ENCODE results near the gene PARD3B. TPM values are rescaled to one million over a fixed set of nuclear protein-coding genes. Genes with fewer than 3 reads are reported as not detected.

Gene PARD3B
- total and polyA plus RNA-seq, 7 donors: 3.2 to 64.0 (median 42.5) TPM

GRCh38 chr2:204667990-204668389, 122.7 kb downstream of the PARD3B start:
- 90 to 97% methylated on average over 2 of the region's 2 CpGs for WGBS, 2 donors
- H3K4me1 ChIP-seq: peaks cover 0 to 38% (median 35%) of the 10 kb centered on the region in 4 donors
- intact Hi-C loops (cut with DNase I): no loop called here
- no peaks in the 10 kb centered on the region for H3K36me3 ChIP-seq
- no peak overlapping the region for H3K27ac ChIP-seq
- no peak for TF ChIP-seq POLR2A (IDR thresholded peaks at IDR 0.05)
- no peak for DNase-seq
- H3K9me3 ChIP-seq: no peaks in the 10 kb centered on the region
- no peaks in the 10 kb centered on the region for H3K27me3 ChIP-seq
- H3K4me3 ChIP-seq: no peak overlapping the region

DNA sequence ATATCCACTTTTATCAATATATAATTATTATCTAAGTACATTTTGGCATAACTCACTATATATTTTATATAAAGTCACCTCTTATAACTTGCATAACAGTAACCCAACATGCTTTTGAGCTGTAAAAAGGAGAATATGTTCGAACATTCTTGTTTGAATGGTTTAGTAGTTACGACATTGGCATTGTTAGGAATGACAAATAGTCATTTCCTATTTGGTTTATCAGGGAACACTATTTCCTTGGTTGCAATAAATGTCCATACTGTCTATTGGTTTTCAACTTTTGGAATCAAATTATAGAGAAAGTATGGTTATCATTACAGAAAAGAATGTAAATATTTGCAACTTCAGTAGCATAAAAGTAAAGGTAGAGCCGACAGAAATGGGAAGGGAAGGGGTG, 124.1 kb downstream of the PARD3B start:
- intact Hi-C loops (cut with DNase I): no loop called here
- H3K36me3 ChIP-seq: no peaks in the 10 kb centered on the region
- 52 to 76% methylated on average over 3 of the region's 3 CpGs for WGBS, 2 donors
- H3K27me3 ChIP-seq: no peaks in the 10 kb centered on the region
- H3K27ac ChIP-seq: no peak overlapping the region
- H3K4me1 ChIP-seq: peaks cover 0 to 30% (median 27%) of the 10 kb centered on the region in 4 donors
- H3K9me3 ChIP-seq: no peaks in the 10 kb centered on the region
- H3K4me3 ChIP-seq: no peak overlapping the region
- TF ChIP-seq POLR2AphosphoS5 (IDR thresholded peaks at IDR 0.05) (no peak), POLR2A (IDR thresholded peaks at IDR 0.05) (no peak), EP300 (IDR thresholded peaks at IDR 0.05) (no peak), CTCF (IDR thresholded peaks at IDR 0.05) (no peak)
- no peak for DNase-seq

GRCh38 chr2:204670124-204670523, 124.8 kb downstream of the PARD3B start:
- Histone ChIP-seq H3K4me3 (no peak overlapping the region), H3K27ac (no peak overlapping the region), H3K36me3 (no peaks in the 10 kb centered on the region), H3K9me3 (no peaks in the 10 kb centered on the region), H3K4me1 (peaks cover 0 to 23% (median 20%) of the 10 kb centered on the region in 4 donors), H3K27me3 (no peaks in the 10 kb centered on the region)
- DNase-seq: no peak
- TF ChIP-seq CTCF (IDR thresholded peaks at IDR 0.05) (no peak), EP300 (IDR thresholded peaks at IDR 0.05) (no peak), POLR2A (IDR thresholded peaks at IDR 0.05) (no peak), POLR2AphosphoS5 (IDR thresholded peaks at IDR 0.05) (no peak)
- WGBS, 2 donors: 22 to 64% methylated on average over 2 of the region's 2 CpGs
- intact Hi-C loops (cut with DNase I): no loop called here

GRCh38 chr2:204670756-204671155, 125.5 kb downstream of the PARD3B start:
- Histone ChIP-seq H3K27me3 (no peaks in the 10 kb centered on the region), H3K4me1 (peaks cover 0 to 17% (median 13%) of the 10 kb centered on the region in 4 donors), H3K4me3 (no peak overlapping the region), H3K27ac (no peak overlapping the region), H3K36me3 (no peaks in the 10 kb centered on the region), H3K9me3 (no peaks in the 10 kb centered on the region)
- DNase-seq: no peak
- intact Hi-C loops (cut with DNase I): no loop called here
- TF ChIP-seq EP300 (IDR thresholded peaks at IDR 0.05) (no peak), POLR2A (IDR thresholded peaks at IDR 0.05) (no peak), CTCF (IDR thresholded peaks at IDR 0.05) (no peak), POLR2AphosphoS5 (IDR thresholded peaks at IDR 0.05) (no peak)
- WGBS, 2 donors: 92 to 94% methylated on average over 4 of the region's 4 CpGs

- 71 to 80% methylated on average over 4 of the region's 4 CpGs for WGBS, 2 donors
- H3K9me3 ChIP-seq: no peaks in the 10 kb centered on the region
- TF ChIP-seq CTCF (IDR thresholded peaks at IDR 0.05): no peak
- peaks cover 0 to 11% (median 8%) of the 10 kb centered on the region in 4 donors for H3K4me1 ChIP-seq
- no peak for DNase-seq
- no peaks in the 10 kb centered on the region for H3K27me3 ChIP-seq
- H3K4me3 ChIP-seq: no peak overlapping the region
- intact Hi-C loops (cut with DNase I): no loop called here
- H3K36me3 ChIP-seq: no peaks in the 10 kb centered on the region
- H3K27ac ChIP-seq: no peak overlapping the region
Measured at GRCh38 chr2:204672772-204673171, 127.5 kb downstream of the PARD3B start.

All from sigmoid colon (tissue), 7 donors.